Activated CD4-positive, alpha-beta T cell treated with anti-CD3 and anti-CD28 coated beads, Interleukin-2, amount 50 U/mL, for 1 hour (primary cell): ENCODE results near the gene CABCOCO1.
"Not testable (repeated sequence)": the region's sequence is repeated elsewhere in the genome, so short reads cannot be mapped to it uniquely, and the experiment has no call there.

ENCODE experiments used
- DNase-seq: peaks from one replicate; pipeline ENCODE4 v3.0.0-alpha.2; 2020

Gene CABCOCO1

GRCh38 chr10:61719906-61720305, 57.2 kb downstream of the CABCOCO1 start:
- no peak for DNase-seq

DNA sequence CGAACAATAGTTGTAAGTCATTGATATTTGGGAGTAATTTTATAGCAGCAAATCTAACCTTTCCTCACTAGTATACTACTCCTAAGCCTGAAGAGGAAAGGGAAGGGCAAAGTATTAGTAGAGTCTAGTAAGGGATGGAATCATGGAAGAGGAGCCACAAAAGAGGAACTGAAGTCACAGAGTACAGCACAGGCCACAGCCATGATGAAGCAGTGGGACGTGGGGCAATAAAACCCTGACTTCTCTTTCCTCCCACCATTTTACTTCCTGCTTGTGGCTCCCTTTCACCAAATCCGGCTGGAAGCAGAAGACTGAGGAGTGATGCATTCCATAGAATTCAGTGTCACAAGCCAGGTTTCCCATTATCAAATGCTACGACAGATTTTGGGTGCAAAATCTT, 58.7 kb downstream of the CABCOCO1 start:
- DNase-seq, result no peak

GRCh38 chr10:61725221-61725620, 62.5 kb downstream of the CABCOCO1 start:
- DNase-seq, result not testable (repeated sequence)

GRCh38 chr10:61729596-61729995, 66.9 kb downstream of the CABCOCO1 start:
- DNase-seq, result no peak

DNA sequence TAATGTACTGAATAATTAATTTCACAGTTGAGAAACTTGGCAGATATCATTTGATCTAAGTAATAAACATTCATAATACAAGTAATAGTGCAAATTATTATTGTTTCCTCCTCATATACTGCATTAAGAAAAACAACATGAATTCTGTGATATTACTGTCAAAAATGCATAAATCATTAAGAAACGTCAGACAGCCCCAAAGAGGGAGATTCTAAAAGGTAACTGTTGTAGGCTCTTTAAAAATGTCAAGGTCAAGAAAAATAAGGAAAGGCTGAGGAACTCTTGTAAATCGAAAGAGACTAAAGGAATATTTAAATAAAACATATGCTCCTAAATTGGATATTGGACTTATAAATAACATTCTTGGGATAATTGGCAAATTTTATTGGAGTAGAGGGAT, 67.9 kb downstream of the CABCOCO1 start:
- DNase-seq, result no peak

GRCh38 chr10:61731638-61732037, 68.9 kb downstream of the CABCOCO1 start:
- DNase-seq, result no peak

GRCh38 chr10:61732629-61733278, 70.0 kb downstream of the CABCOCO1 start:
- no peak for DNase-seq

DNA sequence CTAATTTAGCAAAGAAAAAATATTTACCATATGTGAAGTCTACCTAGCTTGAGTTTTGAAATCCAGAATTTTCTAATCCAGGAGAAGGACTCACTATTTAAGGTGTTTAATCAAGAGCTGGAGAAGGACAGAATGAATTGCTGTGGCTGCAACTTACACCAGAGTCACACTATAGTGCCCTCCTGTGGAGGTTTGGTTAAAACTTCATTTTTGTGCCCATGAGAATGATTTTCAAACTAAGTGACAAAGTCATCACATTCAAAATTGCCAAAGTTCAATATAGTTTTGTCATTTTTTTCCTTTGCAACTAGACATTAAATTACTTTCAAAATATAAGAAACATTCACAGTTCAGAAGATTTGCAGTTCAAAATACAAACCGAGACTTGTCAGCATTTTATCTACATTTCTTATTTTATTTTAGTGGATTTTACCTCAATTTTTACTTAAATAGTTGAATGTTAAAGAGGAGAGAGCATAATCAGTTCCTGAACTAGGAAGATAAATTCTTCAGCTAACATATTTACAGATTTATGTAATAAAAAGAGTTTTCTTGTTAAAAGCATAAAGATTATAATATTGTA, 70.7 kb downstream of the CABCOCO1 start:
- DNase-seq, result no peak

DNA sequence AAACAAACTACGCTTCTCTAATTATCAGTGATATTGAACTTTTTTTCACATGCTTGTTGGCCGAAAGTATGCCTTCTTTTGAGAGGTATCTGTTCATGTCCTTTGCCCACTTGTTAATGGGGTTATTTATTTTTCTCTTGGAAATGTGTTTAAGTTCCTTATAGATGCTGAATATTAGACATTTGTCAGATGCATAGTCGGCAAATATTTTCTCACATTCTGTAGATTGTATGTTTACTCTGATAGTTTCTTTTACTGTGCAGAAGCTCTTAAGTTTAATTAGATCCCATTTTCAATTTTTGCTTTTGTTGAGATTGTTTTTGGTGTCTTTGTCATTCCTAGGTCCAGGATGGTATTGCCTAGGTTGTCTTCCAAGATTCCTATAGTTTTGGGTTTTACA, 73.2 kb downstream of the CABCOCO1 start:
- DNase-seq, result no peak

GRCh38 chr10:61737455-61737854, 74.7 kb downstream of the CABCOCO1 start:
- DNase-seq, result not testable (repeated sequence)

- DNase-seq, result no peak
These were observed 80.1 kb downstream of the CABCOCO1 start for GRCh38 chr10:61742812-61743211.

GRCh38 chr10:61744469-61744868, 81.7 kb downstream of the CABCOCO1 start:
- no peak for DNase-seq

GRCh38 chr10:61746377-61746776, 83.6 kb downstream of the CABCOCO1 start:
- no peak for DNase-seq

GRCh38 chr10:61747307-61747706, 84.6 kb downstream of the CABCOCO1 start:
- DNase-seq, result no peak

GRCh38 chr10:61749291-61749690, 86.6 kb downstream of the CABCOCO1 start:
- no peak for DNase-seq

DNA sequence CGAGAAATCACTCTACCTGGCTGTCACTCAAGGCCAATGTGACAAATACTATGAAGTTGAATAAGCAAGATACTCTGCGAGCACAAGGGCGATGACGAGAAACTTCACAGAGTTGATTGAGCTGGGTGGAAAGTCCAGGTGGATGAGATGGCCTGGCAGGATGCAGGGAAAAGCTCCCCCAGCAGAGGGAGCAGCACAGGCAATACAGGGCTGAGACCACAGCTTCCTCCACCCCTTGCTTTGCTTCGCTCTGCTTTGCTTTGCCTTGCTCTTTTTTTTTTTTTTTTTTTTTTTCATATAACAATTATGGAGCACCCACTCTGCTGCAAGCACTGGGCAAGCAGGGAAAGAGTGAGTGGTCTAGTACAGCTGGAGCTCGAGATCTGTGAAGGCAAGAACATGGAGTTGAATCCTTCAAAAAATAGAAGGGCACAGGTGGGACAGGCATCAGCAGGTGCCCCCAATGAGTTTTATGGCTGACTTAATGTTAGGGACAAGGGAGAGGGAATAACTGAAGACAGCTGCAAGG, 88.3 kb downstream of the CABCOCO1 start:
- DNase-seq, result peak; percentile 60

- DNase-seq, result no peak
These were observed 88.9 kb downstream of the CABCOCO1 start for GRCh38 chr10:61751599-61751998.

DNA sequence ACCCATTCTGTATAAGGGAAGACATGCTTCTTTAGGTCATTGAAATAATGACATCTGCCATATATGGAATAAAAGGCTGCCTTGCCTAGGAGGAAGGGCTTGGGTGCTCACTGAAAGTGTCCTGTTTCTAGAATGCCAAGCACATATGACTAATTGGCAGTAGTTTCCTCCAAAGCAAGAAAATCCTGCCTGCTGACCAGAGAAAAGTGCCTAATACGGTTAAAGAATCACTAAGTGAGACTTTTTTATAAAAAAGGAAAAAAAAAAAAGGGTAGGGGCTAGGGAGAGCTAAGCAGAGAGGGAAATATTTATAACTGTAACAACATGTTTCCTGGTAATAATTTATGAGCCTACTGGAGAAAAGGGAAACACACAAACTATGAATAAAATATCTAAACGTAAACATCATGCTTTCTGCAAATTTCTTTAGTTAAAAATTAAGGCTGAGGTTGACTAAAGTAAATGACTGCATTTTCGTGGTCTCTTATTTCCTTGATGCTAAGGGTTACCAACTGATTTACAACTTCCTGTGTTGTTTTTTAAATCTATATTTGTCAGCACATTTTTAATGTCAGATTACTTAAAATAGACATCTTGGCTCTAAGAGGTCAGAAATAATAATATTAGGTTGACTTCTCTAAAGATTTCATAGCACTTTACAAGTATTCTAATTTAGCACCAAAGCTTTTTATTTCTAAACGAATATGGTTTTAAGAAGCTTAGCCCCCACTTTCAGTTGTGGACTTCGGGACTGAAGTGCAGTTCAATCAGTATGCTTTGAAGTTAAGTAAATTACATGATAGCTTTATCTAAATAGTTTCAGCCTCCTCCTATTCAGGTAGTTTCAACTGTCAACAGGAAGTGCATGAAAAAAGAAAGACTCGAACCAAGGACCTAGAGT, 89.6 kb downstream of the CABCOCO1 start:
- no peak for DNase-seq

GRCh38 chr10:61753453-61753852, 90.7 kb downstream of the CABCOCO1 start:
- no peak for DNase-seq

GRCh38 chr10:61754587-61755550, 92.1 kb downstream of the CABCOCO1 start:
- DNase-seq, result no peak

DNA sequence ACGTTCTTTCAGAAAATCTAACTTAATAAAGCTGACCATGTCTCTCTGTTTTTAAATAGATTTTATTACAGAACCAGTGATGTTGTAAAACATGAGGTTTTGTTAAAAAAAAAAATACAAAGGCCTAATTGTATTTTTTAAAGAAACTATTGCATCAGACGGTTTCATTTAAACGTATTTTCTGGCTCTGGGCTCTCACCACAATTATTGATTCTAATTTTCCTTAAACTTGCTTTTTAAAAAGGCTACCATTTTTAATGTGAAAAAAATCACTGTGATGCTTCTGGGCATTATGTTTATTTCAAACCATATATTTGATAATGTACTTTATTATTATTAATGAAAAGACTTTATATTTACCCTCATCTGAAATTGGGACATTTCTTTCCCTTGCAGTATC, 94.3 kb downstream of the CABCOCO1 start:
- DNase-seq, result no peak
